Measurements from ENCODE around the gene RAB11FIP4.
A peak's percentile ranks its signal among the peaks of the same experiment; 100 is the strongest.

Gene RAB11FIP4

GRCh38 chr17:31461227-31461810 is 69.8 kb downstream of the RAB11FIP4 start:
- no peak for DNase-seq

GRCh38 chr17:31462261-31462660 is 70.8 kb downstream of the RAB11FIP4 start:
- no peak for DNase-seq

GRCh38 chr17:31466096-31466760 is 74.8 kb downstream of the RAB11FIP4 start:
- no peak for DNase-seq

DNA sequence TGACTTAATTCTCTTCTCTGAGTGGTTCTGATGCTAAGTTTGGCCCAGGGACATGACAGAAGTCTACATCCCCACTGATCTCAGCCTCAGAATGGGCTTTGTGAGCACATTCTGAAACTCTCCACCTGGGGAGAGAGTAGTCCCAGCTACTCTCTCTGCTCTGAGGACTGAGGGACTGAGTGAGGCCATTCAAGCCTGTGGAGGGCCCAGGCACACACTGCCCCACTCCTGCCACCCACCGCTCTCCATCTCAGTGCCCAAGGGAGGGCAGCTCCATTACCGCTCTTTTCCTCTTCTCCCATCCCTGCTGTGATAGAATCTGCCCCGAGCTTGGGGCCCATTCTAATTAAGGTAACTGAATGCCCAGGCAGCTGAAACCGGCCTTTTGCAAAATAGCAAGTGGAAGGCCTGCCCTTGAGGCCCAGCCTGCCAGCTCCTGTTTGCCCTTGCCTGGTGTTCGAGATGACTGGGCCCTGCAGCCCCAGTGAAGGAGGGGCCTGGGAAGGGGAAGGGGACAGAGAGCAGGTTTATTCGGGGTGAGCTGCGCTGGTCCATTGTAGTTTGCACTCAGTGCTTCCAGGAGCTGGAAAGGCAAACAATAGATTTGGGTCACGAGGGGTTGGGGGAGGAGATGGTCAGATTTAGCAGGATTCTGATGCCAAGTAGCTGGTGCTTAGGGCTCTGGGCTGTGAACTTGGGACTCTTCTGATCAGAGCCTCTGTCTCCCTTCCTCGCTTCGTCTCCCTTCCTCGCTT is 76.2 kb downstream of the RAB11FIP4 start:
- DNase-seq, result no peak

- no peak for DNase-seq
These were observed 78.5 kb downstream of the RAB11FIP4 start for GRCh38 chr17:31469959-31470358.

DNA sequence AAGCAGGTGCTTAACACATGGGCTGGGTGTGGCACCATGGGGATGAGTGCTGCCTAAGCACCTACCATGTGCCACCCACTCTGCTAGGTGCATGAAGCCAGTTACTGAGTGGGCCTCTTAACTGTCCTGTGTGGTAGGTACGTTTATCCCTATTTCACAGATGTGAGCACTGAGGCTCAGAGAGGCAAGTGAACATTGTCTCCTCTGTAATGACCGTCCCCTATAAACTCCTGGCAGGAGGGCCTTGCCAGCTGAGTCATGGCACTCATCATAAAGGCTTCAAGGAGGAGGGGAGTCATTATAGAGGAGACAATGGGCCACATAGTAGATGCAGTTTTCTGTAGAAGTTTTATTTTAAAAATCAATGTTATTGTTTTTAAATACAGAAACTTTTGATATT is 79.1 kb downstream of the RAB11FIP4 start:
- DNase-seq, result no peak

DNA sequence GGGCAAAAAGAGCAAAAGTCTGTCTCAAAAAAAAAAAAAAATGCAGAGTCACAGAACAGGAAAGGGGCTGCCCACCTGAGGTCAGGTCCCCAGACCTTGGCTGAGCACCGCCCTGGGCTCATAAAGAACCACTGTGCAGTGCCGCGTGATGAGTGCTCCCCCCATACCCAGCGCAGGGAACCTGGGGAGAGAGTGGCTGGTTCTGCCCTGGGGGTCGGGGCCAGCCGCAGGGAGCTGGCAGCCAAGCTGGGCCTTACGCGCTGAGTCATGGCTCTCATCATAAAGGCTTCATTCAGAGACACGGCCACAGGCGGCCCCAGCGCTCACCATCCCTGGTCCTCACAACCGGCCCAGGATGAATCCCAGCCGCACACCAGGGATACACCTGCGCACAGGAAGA is 80.7 kb downstream of the RAB11FIP4 start:
- no peak for DNase-seq

DNA sequence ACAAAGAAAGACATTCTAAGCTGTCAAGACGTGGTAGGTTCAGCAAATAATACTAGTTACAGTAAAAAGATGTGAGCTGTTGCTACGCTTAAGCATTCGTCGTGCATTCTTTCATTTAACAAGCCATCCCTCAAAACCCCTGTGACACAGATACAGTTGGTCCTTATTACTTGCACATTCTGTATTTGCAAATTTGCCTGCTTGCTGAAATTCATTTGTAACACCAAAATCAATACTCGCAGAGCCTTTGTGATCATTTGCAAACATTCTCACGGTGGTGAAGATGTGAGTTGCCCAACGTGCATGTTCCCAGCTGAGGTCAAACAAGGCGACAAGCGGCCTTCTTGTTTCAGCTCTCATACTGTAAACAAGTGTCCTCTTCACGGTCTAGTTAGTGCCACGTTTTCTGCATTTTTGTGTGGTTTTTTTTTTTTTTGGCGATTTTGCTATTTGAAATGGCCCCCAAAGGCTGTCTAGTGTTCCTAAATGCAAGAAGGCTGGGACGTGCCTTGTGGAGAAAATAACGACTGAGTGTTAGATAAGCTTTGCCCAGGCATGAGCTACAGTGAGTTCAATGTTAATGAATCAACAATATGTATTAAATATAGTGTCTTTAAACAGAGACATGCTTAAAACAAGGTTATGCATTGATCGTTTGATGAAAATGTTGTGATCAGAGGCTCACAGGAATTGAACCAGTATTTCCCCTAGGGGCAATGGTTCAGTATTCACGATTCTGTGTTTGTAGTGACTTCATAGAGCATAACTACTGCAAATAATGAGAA is 84.1 kb downstream of the RAB11FIP4 start:
- no peak for DNase-seq

GRCh38 chr17:31476525-31477416 is 85.3 kb downstream of the RAB11FIP4 start:
- DNase-seq, result no peak

DNA sequence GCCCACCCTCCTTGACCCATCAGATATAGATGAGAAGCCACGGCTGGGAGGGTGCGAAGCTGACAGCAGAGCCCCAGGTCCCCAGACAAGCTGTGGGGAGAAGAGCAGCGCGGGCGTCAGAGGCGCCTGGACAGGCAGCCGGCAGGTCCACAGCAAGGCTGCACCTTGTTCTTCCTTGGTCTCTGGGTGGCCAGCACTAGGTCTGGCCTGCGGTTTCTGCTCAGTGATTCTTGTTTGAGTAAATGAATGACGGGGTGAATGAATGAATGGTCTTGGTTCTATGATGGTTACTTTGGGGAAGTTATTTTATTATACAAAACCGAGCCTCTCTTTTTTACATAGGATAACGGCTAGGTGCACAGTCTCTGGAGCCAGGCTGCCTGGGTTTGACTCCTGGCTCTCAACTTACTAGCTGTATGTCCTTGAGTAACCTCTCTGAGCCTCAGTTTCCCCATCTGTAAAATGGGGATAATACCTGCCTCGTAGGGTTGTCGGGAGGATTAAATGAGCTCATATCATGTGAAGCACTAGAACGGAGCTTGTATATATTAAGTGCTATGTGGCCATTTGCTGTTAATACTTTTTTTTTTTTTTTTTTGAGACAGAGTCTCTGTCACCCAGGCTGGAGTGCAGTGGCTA is 86.1 kb downstream of the RAB11FIP4 start:
- DNase-seq, result no peak

DNA sequence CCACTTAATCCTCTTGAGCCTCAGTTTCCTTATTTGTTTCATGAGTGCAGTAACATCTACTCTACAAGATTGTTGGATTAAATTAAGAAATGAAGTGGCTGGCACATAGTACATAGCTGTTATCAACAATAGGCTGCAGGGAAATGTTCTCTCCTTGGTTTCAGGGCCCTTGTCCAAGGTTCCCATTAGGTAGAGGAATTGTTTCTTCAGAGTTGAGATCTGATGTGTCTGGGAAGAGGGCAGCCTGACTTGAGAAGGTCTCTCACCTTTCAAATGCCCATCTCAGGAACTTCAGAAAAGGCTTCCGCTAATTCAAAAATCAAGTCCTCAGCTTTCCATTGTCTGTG is 87.6 kb downstream of the RAB11FIP4 start:
- no peak for DNase-seq

DNA sequence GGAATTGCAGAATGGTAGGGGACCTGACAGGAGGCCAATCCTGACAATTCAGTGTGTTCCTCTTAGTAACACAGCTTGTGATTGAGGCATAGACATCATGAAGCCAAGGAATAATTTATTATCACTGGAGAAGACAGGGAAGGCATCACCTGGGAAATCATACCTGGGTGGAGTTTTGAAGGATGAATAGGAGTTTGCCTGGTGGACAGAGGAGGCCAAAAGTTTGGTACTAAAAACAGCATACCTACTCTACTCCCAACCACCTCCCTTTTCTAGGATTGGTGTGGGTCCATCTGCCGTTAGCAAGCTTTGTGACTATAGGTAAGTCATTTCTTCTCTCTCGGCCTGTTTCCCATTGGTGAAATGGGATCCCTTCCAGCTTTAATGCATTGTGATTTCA is 88.0 kb downstream of the RAB11FIP4 start:
- DNase-seq, result no peak

- DNase-seq, result no peak
These were observed 88.6 kb downstream of the RAB11FIP4 start for GRCh38 chr17:31480067-31480466.

GRCh38 chr17:31480904-31481782 is 89.7 kb downstream of the RAB11FIP4 start:
- DNase-seq, result no peak

GRCh38 chr17:31481783-31482081 is 90.3 kb downstream of the RAB11FIP4 start:
- DNase-seq, result no peak

GRCh38 chr17:31484821-31485220 is 93.3 kb downstream of the RAB11FIP4 start:
- no peak for DNase-seq

DNA sequence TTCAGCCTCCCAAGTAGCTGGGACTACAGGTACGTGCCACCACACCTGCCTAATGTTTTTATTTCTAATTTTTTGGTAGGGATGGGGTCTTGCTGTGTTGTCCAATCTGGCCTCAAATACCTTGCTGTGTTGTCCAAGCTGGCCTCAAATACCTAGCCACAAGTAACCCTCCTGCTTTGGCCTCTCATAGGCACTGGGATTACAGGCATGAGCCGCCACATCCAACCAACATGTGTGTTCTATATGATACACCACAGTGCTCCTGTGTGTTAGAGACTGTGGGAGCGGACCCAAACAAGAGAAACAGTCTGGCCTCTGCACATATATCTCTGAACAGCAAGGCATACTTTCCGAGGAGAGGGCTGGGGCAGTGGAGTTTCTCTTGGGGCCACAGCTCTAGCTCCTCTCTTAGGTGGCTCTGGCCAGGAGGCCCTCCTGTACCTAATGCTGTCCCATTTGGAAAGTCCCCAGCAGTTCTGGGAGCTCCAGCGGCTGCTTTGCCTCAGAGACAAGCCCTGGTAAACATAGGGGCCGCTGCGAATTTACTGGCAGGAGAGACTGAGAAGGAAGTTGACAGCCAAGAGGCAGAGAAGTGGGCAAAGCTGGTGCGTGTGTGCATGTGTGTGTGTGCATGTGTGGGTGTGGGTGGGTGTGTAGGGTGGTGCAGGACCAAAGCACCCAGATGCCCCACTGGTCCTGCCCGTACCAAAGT is 95.0 kb downstream of the RAB11FIP4 start:
- no peak for DNase-seq

GRCh38 chr17:31487063-31487647 is 95.7 kb downstream of the RAB11FIP4 start:
- no peak for DNase-seq

DNA sequence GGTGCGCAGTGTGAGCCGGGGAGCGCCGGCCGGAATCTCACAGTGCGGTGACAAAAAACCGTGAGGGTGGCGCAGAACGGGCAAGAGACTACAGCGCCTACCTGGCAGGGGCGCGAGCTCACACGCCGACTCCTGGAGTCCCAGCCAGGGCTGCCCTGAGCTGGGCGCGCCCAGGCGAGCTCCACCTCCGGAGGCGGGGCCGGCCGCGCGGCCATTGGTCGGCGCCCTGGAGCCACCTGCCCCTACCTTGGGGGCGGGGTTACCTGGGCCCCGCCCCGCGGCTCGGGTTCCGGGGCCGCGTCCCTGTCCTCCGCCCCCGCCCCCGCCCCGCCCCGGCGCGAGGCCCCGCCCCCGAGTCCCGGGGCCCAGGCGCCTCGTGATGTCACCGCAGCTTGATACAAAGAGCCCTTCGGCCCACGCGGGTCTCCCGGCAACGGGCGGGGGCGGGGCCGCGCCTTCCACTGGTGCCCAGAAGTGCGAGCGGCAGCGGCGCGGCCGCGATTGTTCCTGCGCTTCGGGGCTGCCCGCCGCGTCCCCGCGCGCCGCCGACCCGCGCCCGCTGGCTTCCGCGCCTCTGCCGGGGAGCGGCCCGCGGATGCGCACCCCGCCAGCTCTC is 96.3 kb downstream of the RAB11FIP4 start:
- DNase-seq, result peak; percentile 98

All from activated effector memory CD4-positive, alpha-beta T cell treated with anti-CD3 and anti-CD28 coated beads, Interleukin-2, amount 50 U/mL, for 16 hours (primary cell).